Measurements from ENCODE around the gene DTX1.

DNA sequence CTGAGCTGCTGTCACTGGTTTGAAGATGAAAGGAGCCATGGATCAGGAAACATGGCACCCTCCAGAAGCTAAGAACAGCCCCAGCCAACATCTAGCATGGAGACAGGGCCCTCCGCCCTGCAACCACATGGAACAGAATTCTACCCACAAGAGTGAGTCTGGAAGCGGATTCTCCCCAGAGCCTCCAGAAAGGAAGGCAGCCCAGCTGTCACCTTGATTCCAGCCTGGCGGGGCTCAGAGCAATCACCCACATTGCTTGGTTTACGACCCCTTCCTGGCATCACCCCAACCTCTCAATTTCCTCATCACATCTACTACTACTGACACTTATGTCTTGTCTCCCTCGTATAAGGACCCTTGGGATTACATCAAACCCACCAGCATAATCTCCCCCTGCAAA is 39.7 kb upstream of the DTX1 start:
- TF ChIP-seq, protein P1, sequence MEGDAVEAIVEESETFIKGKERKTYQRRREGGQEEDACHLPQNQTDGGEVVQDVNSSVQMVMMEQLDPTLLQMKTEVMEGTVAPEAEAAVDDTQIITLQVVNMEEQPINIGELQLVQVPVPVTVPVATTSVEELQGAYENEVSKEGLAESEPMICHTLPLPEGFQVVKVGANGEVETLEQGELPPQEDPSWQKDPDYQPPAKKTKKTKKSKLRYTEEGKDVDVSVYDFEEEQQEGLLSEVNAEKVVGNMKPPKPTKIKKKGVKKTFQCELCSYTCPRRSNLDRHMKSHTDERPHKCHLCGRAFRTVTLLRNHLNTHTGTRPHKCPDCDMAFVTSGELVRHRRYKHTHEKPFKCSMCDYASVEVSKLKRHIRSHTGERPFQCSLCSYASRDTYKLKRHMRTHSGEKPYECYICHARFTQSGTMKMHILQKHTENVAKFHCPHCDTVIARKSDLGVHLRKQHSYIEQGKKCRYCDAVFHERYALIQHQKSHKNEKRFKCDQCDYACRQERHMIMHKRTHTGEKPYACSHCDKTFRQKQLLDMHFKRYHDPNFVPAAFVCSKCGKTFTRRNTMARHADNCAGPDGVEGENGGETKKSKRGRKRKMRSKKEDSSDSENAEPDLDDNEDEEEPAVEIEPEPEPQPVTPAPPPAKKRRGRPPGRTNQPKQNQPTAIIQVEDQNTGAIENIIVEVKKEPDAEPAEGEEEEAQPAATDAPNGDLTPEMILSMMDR (IDR thresholded peaks at IDR 0.05) = no peak
- TF ChIP-seq POLR2A (IDR thresholded peaks at IDR 0.05) = no peak
